Measurements from ENCODE around the gene CD7.

GRCh38 chr17:82334204-82334621, 16.8 kb upstream of the CD7 start:
- TF ChIP-seq CTCF (IDR thresholded peaks at IDR 0.05; ENCODE audit: low read depth, low read length, poor library complexity, severe bottlenecking), result no peak
- peak; percentile 65; the same call in 1 of the 2 replicates for TF ChIP-seq EZH2phosphoT487 (IDR thresholded peaks at IDR 0.05; ENCODE audit: borderline replicate concordance, low read length)

All from DOHH2 (cell line).